ENCODE measurements around the gene PDZD2.

The PDZD2 gene

DNA sequence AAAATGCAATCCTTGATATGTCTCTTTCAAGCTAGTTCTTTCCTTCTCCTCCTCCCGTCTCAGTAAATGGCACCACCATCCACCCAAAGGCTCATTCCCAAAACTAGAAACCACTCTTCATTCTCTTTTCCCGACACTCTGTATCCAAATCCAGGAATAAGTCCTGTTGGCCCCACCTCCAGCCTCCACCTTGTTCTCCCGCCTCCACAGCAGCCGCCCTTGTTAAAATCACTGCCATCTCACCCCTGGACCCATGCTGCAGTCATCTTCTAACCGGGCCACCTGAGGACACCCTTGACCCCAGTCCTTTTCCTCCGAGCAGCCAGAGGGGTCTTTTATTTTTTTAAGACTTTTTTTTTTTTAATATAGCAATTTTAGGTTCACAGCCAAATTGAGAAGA, 9.4 kb downstream of the PDZD2 start:
- Histone ChIP-seq H4K8ac (ENCODE audit: low read depth, low read length) (no peak overlapping the region), H3K9ac (ENCODE audit: low read length) (no peak overlapping the region), H3K79me1 (ENCODE audit: low read length) (no peaks in the 10 kb centered on the region), H3K4me2 (ENCODE audit: low read length) (no peak overlapping the region), H3K36me3 (ENCODE audit: control insufficient read depth in 1 of 2, insufficient read depth in 2 of 2, low read length in 2 of 2) (no peaks in the 10 kb centered on the region), H3K14ac (ENCODE audit: low read length) (no peak overlapping the region), H3K4ac (ENCODE audit: low read depth, low read length) (no peak overlapping the region), H3K27me3 (ENCODE audit: insufficient read depth, low read length) (no peaks in the 10 kb centered on the region), H2BK120ac (ENCODE audit: insufficient read depth, low read length, poor library complexity) (no peak overlapping the region), H3K9me3 (ENCODE audit: insufficient read depth, low read depth, low read length) (no peaks in the 10 kb centered on the region), H3K79me2 (ENCODE audit: control insufficient read depth, insufficient read depth, low read length, poor library complexity) (no peaks in the 10 kb centered on the region), H3K4me1 (ENCODE audit: control insufficient read depth in 1 of 2, insufficient read depth in 2 of 2, low read length in 2 of 2) (no peaks in the 10 kb centered on the region), H2BK12ac (ENCODE audit: low read length) (no peak overlapping the region), H4K91ac (ENCODE audit: low read depth, low read length) (no peak overlapping the region), H3K18ac (ENCODE audit: low read length) (no peak overlapping the region), H3K27ac (ENCODE audit: low read depth, low read length) (no peak overlapping the region), H2AFZ (ENCODE audit: insufficient read depth, low read length, poor library complexity) (no peak overlapping the region), H3K23ac (ENCODE audit: low read length) (no peak overlapping the region), H3K4me3 (ENCODE audit: low read depth, low read length) (no peak overlapping the region), H2BK5ac (ENCODE audit: low read depth, low read length, poor library complexity) (no peak overlapping the region), H2AK5ac (ENCODE audit: low read length) (no peak overlapping the region), H4K12ac (ENCODE audit: low read depth, low read length) (no peak overlapping the region)
- DNase-seq = no peak
- WGBS (ENCODE audit: extremely low coverage, insufficient coverage, insufficient read length) = no CpG with 5 or more reads among the region's 6 CpGs

DNA sequence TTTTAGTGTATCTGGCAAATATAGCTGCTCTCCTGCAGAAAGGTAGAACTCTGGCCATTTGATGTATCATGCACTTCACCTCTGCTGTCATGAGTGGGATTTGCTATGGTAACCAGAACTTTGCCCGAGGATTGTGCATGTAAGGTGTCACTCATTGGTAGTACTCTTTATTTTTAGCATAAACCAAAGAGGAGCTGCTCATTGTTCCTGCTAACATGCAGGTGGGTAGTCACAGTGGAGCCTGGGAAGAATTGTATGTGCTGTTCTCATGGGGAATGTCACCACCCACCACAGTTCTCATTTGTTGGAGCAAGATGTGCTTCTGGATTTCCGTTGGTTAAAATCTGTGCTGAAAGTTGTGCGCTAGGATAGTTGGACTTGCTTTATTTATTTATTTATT, 12.3 kb downstream of the PDZD2 start:
- H3K14ac ChIP-seq (ENCODE audit: low read length) = no peak overlapping the region
- H3K18ac ChIP-seq (ENCODE audit: low read length) = no peak overlapping the region
- no peak overlapping the region for H3K27ac ChIP-seq (ENCODE audit: low read depth, low read length)
- H3K79me1 ChIP-seq (ENCODE audit: low read length) = no peaks in the 10 kb centered on the region
- no peak overlapping the region for H3K4me3 ChIP-seq (ENCODE audit: low read depth, low read length)
- H2BK12ac ChIP-seq (ENCODE audit: low read length) = no peak overlapping the region
- H2BK120ac ChIP-seq (ENCODE audit: insufficient read depth, low read length, poor library complexity) = no peak overlapping the region
- H3K9ac ChIP-seq (ENCODE audit: low read length) = no peak overlapping the region
- H3K79me2 ChIP-seq (ENCODE audit: control insufficient read depth, insufficient read depth, low read length, poor library complexity) = no peaks in the 10 kb centered on the region
- no peak overlapping the region for H2AFZ ChIP-seq (ENCODE audit: insufficient read depth, low read length, poor library complexity)
- H2AK5ac ChIP-seq (ENCODE audit: low read length) = no peak overlapping the region
- no peak overlapping the region for H4K8ac ChIP-seq (ENCODE audit: low read depth, low read length)
- no peak overlapping the region for H4K91ac ChIP-seq (ENCODE audit: low read depth, low read length)
- no peaks in the 10 kb centered on the region for H3K27me3 ChIP-seq (ENCODE audit: insufficient read depth, low read length)
- H2BK5ac ChIP-seq (ENCODE audit: low read depth, low read length, poor library complexity) = no peak overlapping the region
- no CpG with 5 or more reads among the region's 3 CpGs for WGBS (ENCODE audit: extremely low coverage, insufficient coverage, insufficient read length)
- no peak overlapping the region for H3K4me2 ChIP-seq (ENCODE audit: low read length)
- H3K4ac ChIP-seq (ENCODE audit: low read depth, low read length) = no peak overlapping the region
- H3K36me3 ChIP-seq (ENCODE audit: control insufficient read depth in 1 of 2, insufficient read depth in 2 of 2, low read length in 2 of 2) = no peaks in the 10 kb centered on the region
- no peak overlapping the region for H4K12ac ChIP-seq (ENCODE audit: low read depth, low read length)
- H3K9me3 ChIP-seq (ENCODE audit: insufficient read depth, low read depth, low read length) = no peaks in the 10 kb centered on the region
- DNase-seq = no peak
- H3K4me1 ChIP-seq (ENCODE audit: control insufficient read depth in 1 of 2, insufficient read depth in 2 of 2, low read length in 2 of 2) = peaks cover 3% of the 10 kb centered on the region in 2 experiments
- H3K23ac ChIP-seq (ENCODE audit: low read length) = no peak overlapping the region

DNA sequence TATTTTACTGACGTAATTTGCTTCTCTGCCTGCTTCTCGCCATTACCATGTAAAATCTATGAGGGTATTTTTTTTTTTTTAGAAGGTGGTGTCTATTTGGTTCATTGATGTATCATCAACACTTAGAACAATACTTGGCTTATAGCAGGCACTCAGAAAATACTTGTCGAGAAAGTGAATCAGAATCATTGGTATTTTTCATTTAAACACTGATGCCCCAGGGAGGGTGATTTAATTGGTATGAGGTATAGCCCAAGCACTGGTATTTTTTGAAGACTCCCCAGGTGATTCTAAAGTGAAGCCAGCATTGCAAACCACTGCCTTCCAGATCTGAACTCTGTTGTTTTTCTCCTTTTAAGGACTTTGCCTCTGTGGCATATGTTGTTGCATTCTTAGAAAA, 16.6 kb downstream of the PDZD2 start:
- Histone ChIP-seq H3K36me3 (ENCODE audit: control insufficient read depth in 1 of 2, insufficient read depth in 2 of 2, low read length in 2 of 2) (no peaks in the 10 kb centered on the region), H3K4me1 (ENCODE audit: control insufficient read depth in 1 of 2, insufficient read depth in 2 of 2, low read length in 2 of 2) (peaks cover 3% of the 10 kb centered on the region in 2 experiments), H2BK12ac (ENCODE audit: low read length) (no peak overlapping the region), H2AK5ac (ENCODE audit: low read length) (no peak overlapping the region), H3K14ac (ENCODE audit: low read length) (no peak overlapping the region), H2BK120ac (ENCODE audit: insufficient read depth, low read length, poor library complexity) (no peak overlapping the region), H3K79me2 (ENCODE audit: control insufficient read depth, insufficient read depth, low read length, poor library complexity) (no peaks in the 10 kb centered on the region), H3K4me2 (ENCODE audit: low read length) (no peak overlapping the region), H3K27ac (ENCODE audit: low read depth, low read length) (no peak overlapping the region), H4K8ac (ENCODE audit: low read depth, low read length) (no peak overlapping the region), H3K4ac (ENCODE audit: low read depth, low read length) (no peak overlapping the region), H3K27me3 (ENCODE audit: insufficient read depth, low read length) (no peaks in the 10 kb centered on the region), H3K23ac (ENCODE audit: low read length) (no peak overlapping the region), H4K12ac (ENCODE audit: low read depth, low read length) (no peak overlapping the region), H3K18ac (ENCODE audit: low read length) (no peak overlapping the region), H3K4me3 (ENCODE audit: low read depth, low read length) (no peak overlapping the region), H2AFZ (ENCODE audit: insufficient read depth, low read length, poor library complexity) (no peak overlapping the region), H2BK5ac (ENCODE audit: low read depth, low read length, poor library complexity) (no peak overlapping the region), H3K9ac (ENCODE audit: low read length) (no peak overlapping the region), H3K79me1 (ENCODE audit: low read length) (no peaks in the 10 kb centered on the region), H3K9me3 (ENCODE audit: insufficient read depth, low read depth, low read length) (no peaks in the 10 kb centered on the region), H4K91ac (ENCODE audit: low read depth, low read length) (no peak overlapping the region)
- whole genome bisulfite sequencing (ENCODE audit: extremely low coverage, insufficient coverage, insufficient read length) = no CpG with 5 or more reads among the region's 3 CpGs
- DNase-seq = no peak

DNA sequence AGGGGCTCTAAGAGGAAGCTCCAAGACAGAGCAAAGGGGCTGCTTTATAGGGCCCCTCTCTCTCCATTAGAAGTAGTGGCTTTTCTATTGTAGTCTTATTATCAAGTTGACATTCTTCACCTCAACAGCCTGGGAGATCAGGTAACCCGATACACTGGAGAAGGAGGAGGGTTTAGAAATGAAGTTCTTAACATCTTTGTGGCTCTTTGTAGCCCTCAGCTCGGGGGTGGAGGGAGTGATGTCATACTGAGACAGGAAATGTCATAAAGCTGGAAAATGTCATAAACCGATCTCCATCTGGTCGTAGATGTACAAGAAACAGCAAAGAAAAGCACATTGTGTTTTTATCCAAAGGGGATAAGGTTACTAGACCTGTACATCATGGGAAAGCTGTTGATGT, 17.9 kb downstream of the PDZD2 start:
- no peak overlapping the region for H4K12ac ChIP-seq (ENCODE audit: low read depth, low read length)
- no peak overlapping the region for H2AFZ ChIP-seq (ENCODE audit: insufficient read depth, low read length, poor library complexity)
- H3K36me3 ChIP-seq (ENCODE audit: control insufficient read depth in 1 of 2, insufficient read depth in 2 of 2, low read length in 2 of 2) = no peaks in the 10 kb centered on the region
- no peak for DNase-seq
- H3K18ac ChIP-seq (ENCODE audit: low read length) = no peak overlapping the region
- no peaks in the 10 kb centered on the region for H3K9me3 ChIP-seq (ENCODE audit: insufficient read depth, low read depth, low read length)
- no peaks in the 10 kb centered on the region for H3K79me1 ChIP-seq (ENCODE audit: low read length)
- peaks cover 3% of the 10 kb centered on the region in 2 experiments for H3K4me1 ChIP-seq (ENCODE audit: control insufficient read depth in 1 of 2, insufficient read depth in 2 of 2, low read length in 2 of 2)
- no peak overlapping the region for H4K91ac ChIP-seq (ENCODE audit: low read depth, low read length)
- no peak overlapping the region for H2BK5ac ChIP-seq (ENCODE audit: low read depth, low read length, poor library complexity)
- H3K4ac ChIP-seq (ENCODE audit: low read depth, low read length) = no peak overlapping the region
- no CpG with 5 or more reads among the region's 4 CpGs for WGBS (ENCODE audit: extremely low coverage, insufficient coverage, insufficient read length)
- H3K27me3 ChIP-seq (ENCODE audit: insufficient read depth, low read length) = no peaks in the 10 kb centered on the region
- H3K79me2 ChIP-seq (ENCODE audit: control insufficient read depth, insufficient read depth, low read length, poor library complexity) = no peaks in the 10 kb centered on the region
- no peak overlapping the region for H3K27ac ChIP-seq (ENCODE audit: low read depth, low read length)
- no peak overlapping the region for H3K23ac ChIP-seq (ENCODE audit: low read length)
- no peak overlapping the region for H4K8ac ChIP-seq (ENCODE audit: low read depth, low read length)
- H2BK120ac ChIP-seq (ENCODE audit: insufficient read depth, low read length, poor library complexity) = no peak overlapping the region
- no peak overlapping the region for H3K4me2 ChIP-seq (ENCODE audit: low read length)
- H3K14ac ChIP-seq (ENCODE audit: low read length) = no peak overlapping the region
- H2AK5ac ChIP-seq (ENCODE audit: low read length) = no peak overlapping the region
- H2BK12ac ChIP-seq (ENCODE audit: low read length) = no peak overlapping the region
- no peak overlapping the region for H3K4me3 ChIP-seq (ENCODE audit: low read depth, low read length)
- H3K9ac ChIP-seq (ENCODE audit: low read length) = no peak overlapping the region
